GM19099 (cell line): Measurements from ENCODE around the gene UBE2H.

Source experiments
- POLR2A ChIP-seq: IDR thresholded peaks from 3 replicates; pipeline ENCODE4 v1.6.1; 2011; ENCODE audit warnings: low read depth; ENCODE audit not compliant: insufficient read length; ENCODE audit errors: extremely low read depth

UBE2H gene

DNA sequence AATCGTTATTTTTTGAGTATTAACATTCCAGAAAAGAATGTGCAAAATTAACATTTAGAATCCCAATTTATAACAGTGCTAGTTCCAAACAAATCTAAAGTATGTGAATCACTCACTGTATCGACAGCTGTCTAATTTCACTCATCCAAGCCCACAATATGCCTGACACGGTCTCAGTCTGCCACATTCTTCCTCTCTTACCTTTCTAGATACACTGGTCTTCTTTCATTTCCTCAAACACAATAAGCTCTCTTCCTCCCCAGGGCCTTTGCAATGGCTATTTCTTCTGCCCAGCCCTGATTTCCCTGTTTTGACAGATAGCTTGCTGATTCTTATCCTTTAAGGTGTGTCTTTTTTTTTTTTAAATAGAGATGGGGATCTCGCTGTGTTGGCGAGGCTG, 48.8 kb downstream of the UBE2H start:
- no peak for TF ChIP-seq POLR2A

GRCh38 chr7:129902788-129903422, 49.9 kb downstream of the UBE2H start:
- TF ChIP-seq POLR2A = no peak

GRCh38 chr7:129898502-129899160, 54.1 kb downstream of the UBE2H start:
- no peak for TF ChIP-seq POLR2A

GRCh38 chr7:129898007-129898406, 54.8 kb downstream of the UBE2H start:
- TF ChIP-seq POLR2A = no peak

DNA sequence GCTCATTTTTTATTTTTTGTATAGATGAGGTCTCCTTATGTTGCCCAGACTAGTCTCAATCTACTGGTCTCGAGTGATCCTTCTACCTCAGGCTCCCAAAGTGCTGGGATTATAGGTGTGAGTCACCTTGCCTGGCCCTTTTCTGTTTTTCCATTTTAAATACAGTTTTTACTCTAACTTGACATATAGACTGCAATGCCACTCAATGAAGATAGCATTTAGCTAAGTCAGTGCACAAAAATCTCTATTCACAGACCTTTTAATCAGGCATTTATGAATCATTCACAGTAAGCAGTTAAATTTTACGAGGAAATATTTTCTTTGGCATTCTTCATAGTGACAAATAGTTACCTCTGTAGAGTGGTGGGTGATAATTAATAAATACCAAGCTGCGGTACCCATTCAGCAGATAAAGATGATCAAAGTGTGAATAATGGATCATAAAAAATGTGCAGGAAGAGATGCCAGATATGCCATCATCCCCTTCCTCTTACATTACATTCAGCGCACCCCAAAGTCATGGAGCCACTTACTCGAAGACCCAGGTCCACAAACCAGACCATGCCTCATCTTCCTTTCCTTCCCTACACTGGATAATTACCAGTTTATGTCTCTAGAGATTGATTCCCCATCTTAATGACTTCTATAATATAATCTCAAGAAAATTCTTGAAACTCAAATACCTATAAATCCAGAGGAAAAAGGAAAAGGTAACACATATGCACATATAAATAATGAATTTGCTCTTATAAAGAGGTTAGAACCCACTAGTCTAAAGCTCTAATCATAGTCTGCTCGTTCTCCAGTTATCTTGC, 56.0 kb downstream of the UBE2H start:
- TF ChIP-seq POLR2A = no peak

DNA sequence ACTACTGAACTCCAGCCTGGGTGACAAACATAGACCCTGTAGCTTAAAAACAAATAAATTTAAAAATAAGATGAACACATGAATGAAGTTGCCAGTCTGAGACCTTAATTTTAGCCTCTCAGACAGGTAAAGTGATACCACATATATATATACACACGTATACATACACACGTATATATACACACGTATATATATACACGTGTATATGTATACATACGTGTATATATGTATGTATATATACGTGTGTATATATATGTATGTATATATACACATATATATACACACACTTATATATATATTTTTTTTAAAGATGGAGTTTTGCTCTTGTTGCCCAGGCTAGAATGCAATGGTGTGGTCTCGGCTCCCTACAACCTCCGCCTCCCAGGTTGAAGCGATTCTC, 62.7 kb downstream of the UBE2H start:
- TF ChIP-seq POLR2A = no peak

DNA sequence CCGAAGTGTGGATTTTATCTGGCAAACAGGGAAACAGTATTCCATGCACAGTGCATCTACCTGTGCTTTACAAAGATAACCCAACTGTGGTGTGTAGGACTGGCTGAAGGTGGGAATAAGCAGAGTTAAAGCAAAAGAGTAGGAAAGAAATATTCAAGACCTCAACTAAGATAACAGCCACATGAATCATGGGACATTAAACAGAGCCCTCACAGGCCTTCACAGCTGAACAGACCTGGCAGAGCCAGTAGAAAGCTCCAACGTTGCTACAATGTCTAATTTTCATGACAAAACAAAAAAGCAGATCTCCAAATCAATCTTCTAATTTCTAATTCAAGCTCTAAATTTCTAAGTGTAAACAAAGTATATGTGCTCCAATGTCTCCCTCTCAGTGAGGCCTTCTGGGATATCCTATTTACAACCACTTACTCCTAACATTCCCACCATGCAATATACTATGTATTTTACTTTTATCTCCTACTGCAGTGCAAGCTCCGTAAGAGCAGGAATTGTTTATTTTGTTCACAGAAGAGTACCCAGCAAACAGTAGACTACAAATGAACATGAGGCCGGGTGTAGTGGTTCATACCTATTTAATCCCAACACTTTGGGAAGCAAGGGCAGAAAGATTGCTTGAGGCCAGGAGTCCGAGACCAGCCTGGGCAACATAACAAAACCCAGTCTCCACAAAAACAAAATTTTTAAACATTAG, 63.5 kb downstream of the UBE2H start:
- no peak for TF ChIP-seq POLR2A

GRCh38 chr7:129887865-129888264, 64.9 kb downstream of the UBE2H start:
- TF ChIP-seq POLR2A = no peak

GRCh38 chr7:129886818-129887186, 66.0 kb downstream of the UBE2H start:
- no peak for TF ChIP-seq POLR2A

- TF ChIP-seq POLR2A = no peak
Measured at GRCh38 chr7:129886167-129886817, 66.5 kb downstream of the UBE2H start.

- TF ChIP-seq POLR2A = no peak
Measured at GRCh38 chr7:129884495-129884894, 68.3 kb downstream of the UBE2H start.

- TF ChIP-seq POLR2A = no peak
Measured at GRCh38 chr7:129883151-129883550, 69.6 kb downstream of the UBE2H start.

DNA sequence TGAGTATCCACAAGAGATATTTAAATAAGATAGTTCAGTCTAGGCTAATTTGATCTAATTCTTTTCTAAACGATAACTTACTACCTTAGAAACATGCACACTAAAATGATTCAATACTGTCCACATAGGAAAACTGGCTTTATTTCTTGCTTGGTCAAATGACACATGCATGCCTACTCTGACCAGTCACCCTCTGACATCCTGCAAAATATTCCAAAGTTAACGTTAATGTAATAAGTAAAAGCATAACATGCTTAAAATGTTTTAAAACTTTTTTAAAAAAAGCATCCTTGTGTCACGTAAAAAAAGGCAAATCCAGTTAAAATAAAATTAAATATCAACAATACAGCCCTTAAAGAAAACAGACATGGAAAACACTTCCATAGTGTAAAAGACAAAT, 70.2 kb downstream of the UBE2H start:
- TF ChIP-seq POLR2A = no peak

DNA sequence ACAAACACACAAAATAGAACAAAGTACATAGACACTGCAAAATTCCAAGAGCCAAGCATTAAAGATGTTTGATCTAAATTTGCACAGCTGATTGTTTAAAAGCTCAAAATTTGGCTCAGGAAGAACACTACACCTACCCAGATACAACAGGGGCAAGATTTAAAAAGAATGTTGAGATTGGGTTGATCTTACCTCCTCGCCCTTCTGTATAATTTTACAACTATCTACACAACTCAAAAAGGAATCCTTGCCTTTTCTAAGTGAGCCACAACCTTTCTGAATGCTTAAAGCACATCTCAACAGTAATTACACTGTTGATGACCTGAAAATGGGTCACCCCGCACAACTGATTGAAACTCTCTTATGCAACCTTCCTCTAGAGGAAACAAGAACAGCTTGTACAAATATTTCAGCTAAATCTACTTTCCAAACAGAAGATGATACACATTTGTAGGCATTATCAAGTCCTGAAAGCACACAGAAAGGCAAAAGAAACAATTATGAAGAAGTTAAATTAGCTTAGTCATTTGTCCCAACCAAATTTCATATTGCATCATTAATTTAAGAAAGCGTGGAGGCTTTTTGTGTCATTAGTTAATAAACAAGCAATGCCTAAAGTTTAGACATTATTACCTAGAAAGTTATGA, 75.5 kb downstream of the UBE2H start:
- TF ChIP-seq POLR2A = no peak
